OCI-LY7 (cell line): ENCODE results near the gene TCERG1L.

ENCODE experiments used
- EZH2phosphoT487 ChIP-seq: fragments of 200-600 bp; sonication (generic); IDR thresholded peaks from 2 replicates; pipeline ENCODE4 v1.6.1; 2018; ENCODE audit warnings: low read depth, borderline replicate concordance, mild to moderate bottlenecking, mixed run types, antibody characterized with exemption, low read length, moderate library complexity, mixed read lengths
- TF ChIP-seq, protein P1 (sequence below): fragments of 200-600 bp; sonication (generic); conservative IDR thresholded peaks from 2 replicates; pipeline ENCODE4 v1.5.1; 2014; ENCODE audit warnings: mild to moderate bottlenecking, antibody characterized with exemption, low read length, moderate library complexity, mixed read lengths

DNA sequence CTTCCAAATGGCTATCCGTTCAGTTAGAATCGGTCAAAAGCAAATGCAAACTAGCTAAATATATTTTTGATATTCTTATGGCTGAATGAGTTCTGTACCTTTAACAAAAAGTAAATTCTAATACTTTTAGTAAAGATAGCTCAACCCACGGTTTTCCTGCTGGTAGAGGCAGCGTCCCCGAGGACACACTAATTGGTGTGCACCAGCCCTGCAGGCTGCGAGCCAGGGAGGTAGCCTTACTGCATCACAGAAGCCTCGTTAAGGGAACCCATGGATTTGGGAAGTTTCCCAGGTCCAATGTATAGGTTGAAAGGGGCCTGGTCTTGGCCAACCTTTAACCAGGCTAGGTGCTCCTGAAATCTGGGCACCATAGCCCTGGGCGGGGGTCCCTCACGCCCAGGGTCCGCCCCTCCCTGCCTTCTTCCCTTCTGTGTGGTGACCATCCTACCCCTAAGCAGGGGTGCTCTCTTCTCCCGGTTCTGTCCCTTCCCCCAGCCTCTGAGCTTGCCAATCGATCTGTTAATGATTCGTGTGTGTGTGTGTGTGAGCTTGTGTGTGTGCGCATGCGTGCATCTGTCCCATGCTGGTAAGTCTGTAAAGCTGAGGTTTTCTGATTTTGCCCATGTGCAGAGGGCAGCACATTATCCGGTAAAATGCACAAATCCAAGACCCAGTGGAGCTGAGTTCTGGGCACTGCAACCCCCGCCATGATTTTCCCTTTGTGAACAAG, 191.7 kb downstream of the TCERG1L start:
- TF ChIP-seq, protein P1, sequence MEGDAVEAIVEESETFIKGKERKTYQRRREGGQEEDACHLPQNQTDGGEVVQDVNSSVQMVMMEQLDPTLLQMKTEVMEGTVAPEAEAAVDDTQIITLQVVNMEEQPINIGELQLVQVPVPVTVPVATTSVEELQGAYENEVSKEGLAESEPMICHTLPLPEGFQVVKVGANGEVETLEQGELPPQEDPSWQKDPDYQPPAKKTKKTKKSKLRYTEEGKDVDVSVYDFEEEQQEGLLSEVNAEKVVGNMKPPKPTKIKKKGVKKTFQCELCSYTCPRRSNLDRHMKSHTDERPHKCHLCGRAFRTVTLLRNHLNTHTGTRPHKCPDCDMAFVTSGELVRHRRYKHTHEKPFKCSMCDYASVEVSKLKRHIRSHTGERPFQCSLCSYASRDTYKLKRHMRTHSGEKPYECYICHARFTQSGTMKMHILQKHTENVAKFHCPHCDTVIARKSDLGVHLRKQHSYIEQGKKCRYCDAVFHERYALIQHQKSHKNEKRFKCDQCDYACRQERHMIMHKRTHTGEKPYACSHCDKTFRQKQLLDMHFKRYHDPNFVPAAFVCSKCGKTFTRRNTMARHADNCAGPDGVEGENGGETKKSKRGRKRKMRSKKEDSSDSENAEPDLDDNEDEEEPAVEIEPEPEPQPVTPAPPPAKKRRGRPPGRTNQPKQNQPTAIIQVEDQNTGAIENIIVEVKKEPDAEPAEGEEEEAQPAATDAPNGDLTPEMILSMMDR: no peak
- no peak for TF ChIP-seq EZH2phosphoT487
